RWPE1 (cell line): ENCODE results near the gene MED15.
A peak's percentile ranks its signal among the peaks of the same experiment; 100 is the strongest.

Experiments
- CTCF ChIA-PET: fragments of 350-600 bp; sonication (Branson Sonifier 250); formaldehyde crosslinking; extraction: SDS; loops from one replicate; lab custom pipeline; 2021; lab: Yijun Ruan, JAX
- POLR2A ChIA-PET: fragments of 400-600 bp; formaldehyde crosslinking; extraction: SDS; loops from one replicate; lab custom pipeline; 2020; ENCODE audit warnings: antibody characterized with exemption; ENCODE audit not compliant: low non-redundant PET; lab: Yijun Ruan, JAX
- DNase-seq: peaks from one replicate; pipeline ENCODE4 v3.0.0; 2012; ENCODE audit warnings: low spot score
- H3K27ac ChIP-seq: fragments of 450-650 bp; 2 replicates; pipeline ENCODE4 v1.5.1; 2017
- TF ChIP-seq, protein P1 (sequence below): fragments of 450-650 bp; conservative IDR thresholded peaks from 2 replicates; pipeline ENCODE4 v1.5.1; 2017; ENCODE audit warnings: low read depth, mild to moderate bottlenecking

MED15 gene

GRCh38 chr22:20545681-20546521 lies 38.5 kb downstream of the MED15 start:
- ChIA-PET POLR2A (no interaction called here), CTCF (interaction anchor here (0.6 kb wide), 1 partner anchor 129 kb away, joined by 4 read pairs; no protein-coding TSS in a partner anchor)
- peak overlapping the region; percentile 45 for H3K27ac ChIP-seq
- DNase-seq, result no peak
- TF ChIP-seq, protein P1, sequence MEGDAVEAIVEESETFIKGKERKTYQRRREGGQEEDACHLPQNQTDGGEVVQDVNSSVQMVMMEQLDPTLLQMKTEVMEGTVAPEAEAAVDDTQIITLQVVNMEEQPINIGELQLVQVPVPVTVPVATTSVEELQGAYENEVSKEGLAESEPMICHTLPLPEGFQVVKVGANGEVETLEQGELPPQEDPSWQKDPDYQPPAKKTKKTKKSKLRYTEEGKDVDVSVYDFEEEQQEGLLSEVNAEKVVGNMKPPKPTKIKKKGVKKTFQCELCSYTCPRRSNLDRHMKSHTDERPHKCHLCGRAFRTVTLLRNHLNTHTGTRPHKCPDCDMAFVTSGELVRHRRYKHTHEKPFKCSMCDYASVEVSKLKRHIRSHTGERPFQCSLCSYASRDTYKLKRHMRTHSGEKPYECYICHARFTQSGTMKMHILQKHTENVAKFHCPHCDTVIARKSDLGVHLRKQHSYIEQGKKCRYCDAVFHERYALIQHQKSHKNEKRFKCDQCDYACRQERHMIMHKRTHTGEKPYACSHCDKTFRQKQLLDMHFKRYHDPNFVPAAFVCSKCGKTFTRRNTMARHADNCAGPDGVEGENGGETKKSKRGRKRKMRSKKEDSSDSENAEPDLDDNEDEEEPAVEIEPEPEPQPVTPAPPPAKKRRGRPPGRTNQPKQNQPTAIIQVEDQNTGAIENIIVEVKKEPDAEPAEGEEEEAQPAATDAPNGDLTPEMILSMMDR, result no peak

- no peak overlapping the region for H3K27ac ChIP-seq
- TF ChIP-seq, protein P1, result no peak
- ChIA-PET POLR2A (no interaction called here), CTCF (interaction anchor here (0.6 kb wide), 1 partner anchor 128 kb away, joined by 4 read pairs; no protein-coding TSS in a partner anchor)
- DNase-seq, result no peak
Observed at GRCh38 chr22:20546541-20546950, 39.1 kb downstream of the MED15 start.

- POLR2A ChIA-PET, result no interaction called here
- DNase-seq, result no peak
- CTCF ChIA-PET, result no interaction called here
Observed at GRCh38 chr22:20547029-20547428, 39.6 kb downstream of the MED15 start.

DNA sequence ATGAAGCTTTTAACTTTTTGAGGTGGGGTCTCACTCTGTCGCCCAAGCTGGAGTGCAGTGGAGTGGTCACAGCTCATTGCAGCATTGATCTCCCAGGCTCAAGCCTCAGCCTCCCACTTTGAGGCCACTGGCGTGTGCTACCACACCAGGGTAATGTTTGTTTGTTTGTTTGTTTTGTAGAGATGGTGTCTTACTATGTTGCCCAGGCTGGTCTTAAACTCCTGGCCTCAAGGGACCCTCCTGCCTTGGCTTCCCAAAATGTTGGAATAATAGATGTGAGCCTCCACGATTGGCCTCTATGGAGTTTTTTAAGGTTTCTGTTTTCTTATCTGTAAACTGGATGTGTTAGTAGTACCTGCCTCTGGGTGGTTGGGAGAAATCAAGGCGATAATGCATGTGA lies 41.4 kb downstream of the MED15 start:
- TF ChIP-seq, protein P1, result no peak
- POLR2A ChIA-PET, result no interaction called here
- 0 out of 2 replicates have a peak overlapping the region, but pooled peaks have one; percentile 23 for H3K27ac ChIP-seq
- CTCF ChIA-PET, result interaction anchor here (1.0 kb wide), 1 partner anchor 9 kb away, joined by 5 read pairs; no protein-coding TSS in a partner anchor
- DNase-seq, result no peak

More at GRCh38 chr22:20547029-20547428, 39.6 kb downstream of the MED15 start:
- TF ChIP-seq, protein P1, result no peak
- H3K27ac ChIP-seq, result peak overlapping the region; percentile 41

DNA sequence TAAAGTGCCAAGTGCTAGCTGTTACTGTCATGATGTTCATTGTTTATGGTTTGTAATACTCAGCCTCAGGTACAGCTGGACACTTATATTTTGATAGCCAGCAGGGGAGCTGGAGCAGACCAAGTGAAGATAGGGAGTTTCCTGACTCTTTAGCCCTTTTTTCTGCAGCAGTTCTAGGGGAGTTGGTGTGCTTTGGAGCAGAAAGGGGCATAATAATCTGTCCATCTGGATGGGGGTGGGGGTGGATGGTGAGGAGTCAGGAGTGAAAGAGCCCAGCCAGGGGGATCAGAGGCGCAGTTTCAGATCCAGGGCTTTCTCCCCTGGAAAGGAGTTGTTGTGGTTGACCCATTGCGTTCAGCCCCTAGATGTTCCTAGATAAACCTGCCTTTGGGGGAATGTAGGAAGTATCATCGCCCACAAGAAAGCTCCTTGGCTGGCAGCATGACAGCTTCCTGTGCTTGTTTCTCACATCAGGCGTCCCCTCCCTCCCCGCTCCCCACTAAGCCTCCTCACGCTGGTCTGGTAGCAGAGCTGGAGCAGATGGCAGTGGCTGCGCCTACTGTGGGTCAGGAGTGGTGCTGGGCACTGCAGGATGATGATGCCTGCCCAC lies 41.9 kb downstream of the MED15 start:
- POLR2A ChIA-PET, result no interaction called here
- TF ChIP-seq, protein P1, result no peak
- no peak for DNase-seq
- CTCF ChIA-PET, result interaction anchor here (1.0 kb wide), 1 partner anchor 8 kb away, joined by 5 read pairs; no protein-coding TSS in a partner anchor
- peak overlapping the region; percentile 56 for H3K27ac ChIP-seq

DNA sequence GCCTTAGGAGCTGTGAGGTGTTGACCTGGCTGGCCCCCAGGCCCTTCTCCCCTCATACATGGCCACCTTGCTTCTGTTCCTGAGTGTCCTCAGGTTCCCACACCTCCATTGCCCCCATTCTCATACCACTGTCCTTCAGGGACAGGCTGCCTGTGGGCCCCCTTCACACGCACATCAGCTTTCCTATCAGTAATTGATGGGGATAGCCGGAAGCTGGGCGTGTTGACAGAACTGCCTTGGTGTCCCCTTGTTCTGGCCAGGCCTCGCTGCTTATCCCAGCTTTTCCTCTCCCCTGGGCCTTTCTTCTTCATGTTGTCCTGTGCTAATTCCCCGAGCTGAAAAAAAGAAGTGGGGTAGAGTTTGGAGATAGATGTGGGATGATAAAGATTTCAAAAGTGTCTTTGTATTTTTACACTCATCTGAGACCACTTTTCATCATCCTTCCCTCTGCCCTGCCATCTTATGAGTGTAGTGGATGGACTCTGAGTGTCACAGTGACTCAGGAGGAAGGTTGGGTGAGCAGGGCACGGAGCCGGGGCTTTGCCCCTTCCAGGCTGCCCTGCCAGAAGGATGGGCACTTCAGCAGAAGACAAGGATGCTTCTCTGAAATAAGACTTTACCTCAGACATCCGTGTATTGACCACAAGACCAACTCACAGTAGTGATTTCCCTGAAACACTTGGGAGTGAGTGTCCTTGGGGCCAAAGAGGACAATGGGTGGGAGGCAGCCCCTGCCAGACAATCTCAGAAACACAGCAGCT lies 42.8 kb downstream of the MED15 start:
- ChIA-PET POLR2A (no interaction called here), CTCF (no interaction called here)
- TF ChIP-seq, protein P1, result no peak
- H3K27ac ChIP-seq, result peak overlapping the region; percentile 56
- no peak for DNase-seq
